Neuronal stem cell (in vitro differentiated cells): ENCODE measurements around the gene PCSK5.
"Not testable (repeated sequence)": the region's sequence is repeated elsewhere in the genome, so short reads cannot be mapped to it uniquely, and the experiment has no call there.

Source experiments
- DNase-seq: peaks from one replicate; pipeline ENCODE4 v3.0.0-alpha.2; 2013; ENCODE audit warnings: low spot score
- H2AFZ ChIP-seq: one replicate; pipeline ENCODE4 v1.6.1; 2013; ENCODE audit warnings: mild to moderate bottlenecking, low read length, inconsistent platforms
- H2AK5ac ChIP-seq: 2 replicates; pipeline ENCODE4 v1.6.1; 2013; ENCODE audit warnings: low read depth, mild to moderate bottlenecking, inconsistent platforms, low read length, moderate library complexity, mixed read lengths
- H2BK120ac ChIP-seq: 2 replicates; pipeline ENCODE4 v1.6.1; 2013; ENCODE audit warnings: low read depth, mild to moderate bottlenecking, inconsistent platforms, low read length, moderate library complexity, mixed read lengths
- H2BK12ac ChIP-seq: one replicate; pipeline ENCODE4 v1.6.1; 2013; ENCODE audit warnings: low read length, inconsistent platforms
- H2BK15ac ChIP-seq: 2 replicates; pipeline ENCODE4 v1.6.1; 2013; ENCODE audit warnings: mild to moderate bottlenecking, low read length, inconsistent platforms, mixed read lengths
- H2BK5ac ChIP-seq: one replicate; pipeline ENCODE4 v1.6.1; 2013; ENCODE audit warnings: inconsistent platforms, mild to moderate bottlenecking, low read length, moderate library complexity
- H3K14ac ChIP-seq: one replicate; pipeline ENCODE4 v1.6.1; 2013; ENCODE audit warnings: low read length, inconsistent platforms
- H3K18ac ChIP-seq: 2 replicates; pipeline ENCODE4 v1.6.1; 2013; ENCODE audit warnings: low read length, inconsistent platforms
- H3K23ac ChIP-seq: 2 replicates; pipeline ENCODE4 v1.6.1; 2013; ENCODE audit warnings: low read depth, mild to moderate bottlenecking, mixed read lengths, low read length, inconsistent platforms; ENCODE audit not compliant: poor library complexity
- H3K27ac ChIP-seq: replicated peaks from 3 replicates; pipeline ENCODE4 v1.5.1; 2013; ENCODE audit warnings: low read length, inconsistent platforms
- H3K27me3 ChIP-seq, 3 experiments: 2 replicates each; pipeline ENCODE4 v1.6.1; 2013; ENCODE audit warnings: low read length in 3 of 3, mild to moderate bottlenecking in 2 of 3, inconsistent platforms in 1 of 3, low read depth in 1 of 3, mixed read lengths in 1 of 3, moderate library complexity in 1 of 3; ENCODE audit not compliant: control insufficient read depth in 3 of 3, insufficient read depth in 3 of 3
- H3K36me3 ChIP-seq, 2 donors: replicated peaks in 1 of 2; 2 replicates each; pipeline ENCODE4 v1.6.1; 2013; ENCODE audit warnings: low read length in 2 of 2; ENCODE audit not compliant: control insufficient read depth in 2 of 2, insufficient read depth in 2 of 2
- H3K4ac ChIP-seq: 2 replicates; pipeline ENCODE4 v1.6.1; 2013; ENCODE audit warnings: inconsistent platforms, mild to moderate bottlenecking, low read length, moderate library complexity
- H3K4me1 ChIP-seq, 2 donors: 1 replicate in 1 of 2; 2 replicates in 1 of 2; pipeline ENCODE4 v1.6.1; 2013; ENCODE audit warnings: low read length in 2 of 2, low read depth in 1 of 2; ENCODE audit not compliant: control insufficient read depth in 2 of 2, insufficient read depth in 1 of 2
- H3K4me2 ChIP-seq: one replicate; pipeline ENCODE4 v1.6.1; 2013; ENCODE audit warnings: mild to moderate bottlenecking, low read length, inconsistent platforms; ENCODE audit not compliant: insufficient read depth, poor library complexity, severe bottlenecking
- H3K4me3 ChIP-seq, 2 donors: 2 replicates each; pipeline ENCODE4 v1.5.1; 2013; ENCODE audit warnings: low read length in 2 of 2, mild to moderate bottlenecking in 2 of 2, inconsistent platforms in 1 of 2, moderate library complexity in 1 of 2
- H3K79me1 ChIP-seq: one replicate; pipeline ENCODE4 v1.6.1; 2013; ENCODE audit warnings: low read depth, mild to moderate bottlenecking, inconsistent platforms, low read length, moderate library complexity
- H3K9ac ChIP-seq: one replicate; pipeline ENCODE4 v1.6.1; 2013; ENCODE audit warnings: mild to moderate bottlenecking, low read depth, low read length, inconsistent platforms; ENCODE audit not compliant: poor library complexity
- H3K9me3 ChIP-seq, 2 donors: replicated peaks in 1 of 2; 2 replicates each; pipeline versions ENCODE3 to v1.6.1; 2013; ENCODE audit warnings: low read length in 2 of 2, mild to moderate bottlenecking in 2 of 2, inconsistent platforms in 1 of 2, low read depth in 1 of 2, mixed read lengths in 1 of 2, moderate library complexity in 1 of 2; ENCODE audit not compliant: control insufficient read depth in 2 of 2, insufficient read depth in 1 of 2
- H4K8ac ChIP-seq: one replicate; pipeline ENCODE4 v1.6.1; 2013; ENCODE audit warnings: low read depth, mild to moderate bottlenecking, inconsistent platforms, low read length, moderate library complexity
- H4K91ac ChIP-seq: one replicate; pipeline ENCODE4 v1.6.1; 2013; ENCODE audit warnings: low read length, low read depth, mild to moderate bottlenecking, inconsistent platforms; ENCODE audit not compliant: poor library complexity
- WGBS, 2 donors: extraction: QIAGEN DNeasy Blood & Tissue Kit; methylation state at CpG; one replicate each; pipeline ENCODE4 v1.1.7; 2013; ENCODE audit warnings: missing lambda C conversion rate in 2 of 2, mixed read lengths in 1 of 2; ENCODE audit not compliant: insufficient read length in 2 of 2, insufficient replicate concordance in 1 of 2; ENCODE audit errors: extremely low coverage in 2 of 2; 5-methylcytosine and 5-hydroxymethylcytosine counted together

Gene PCSK5

GRCh38 chr9:76067696-76068095, 177.2 kb downstream of the PCSK5 start:
- Histone ChIP-seq H2BK12ac (no peak overlapping the region), H2BK120ac (no peak overlapping the region), H3K27me3 (no peaks in the 10 kb centered on the region), H3K36me3 (peaks cover 0 to 2% of the 10 kb centered on the region in 2 donors), H3K4me1 (peaks cover 0 to 2% of the 10 kb centered on the region in 2 donors), H3K4me2 (no peak overlapping the region), H3K79me1 (no peaks in the 10 kb centered on the region), H2AFZ (no peak overlapping the region), H2AK5ac (no peak overlapping the region), H4K8ac (no peak overlapping the region), H3K9ac (no peak overlapping the region), H2BK15ac (no peak overlapping the region), H2BK5ac (no peak overlapping the region), H3K23ac (no peak overlapping the region), H3K14ac (no peak overlapping the region), H3K9me3 (peaks cover 0 to 2% of the 10 kb centered on the region in 2 donors), H3K18ac (no peak overlapping the region), H4K91ac (no peak overlapping the region), H3K4me3 (no peak overlapping the region), H3K4ac (no peak overlapping the region), H3K27ac (no peak overlapping the region)
- no peak for DNase-seq
- no CpG with 5 or more reads among the region's 11 CpGs for WGBS, 2 donors

DNA sequence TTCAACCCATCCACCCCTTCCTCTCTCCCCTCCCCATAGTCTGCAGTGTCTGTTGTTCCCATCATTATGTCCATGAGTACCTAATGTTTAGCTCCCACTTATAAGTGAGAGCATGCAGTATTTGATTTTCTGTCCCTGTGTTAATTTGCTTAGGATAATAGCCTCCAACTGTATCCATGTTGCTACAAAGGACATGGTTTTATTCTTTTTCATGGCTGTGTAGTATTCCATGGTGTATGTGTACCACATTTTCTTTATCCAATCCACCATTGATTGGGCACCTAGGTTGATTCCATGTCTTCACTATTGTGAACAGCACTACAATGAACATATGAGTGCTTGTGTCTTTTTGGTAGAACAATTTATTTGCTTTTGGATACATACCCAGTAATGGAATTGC, 187.1 kb downstream of the PCSK5 start:
- Histone ChIP-seq H3K9me3 (peaks cover 3 to 4% of the 10 kb centered on the region in 2 donors), H2BK12ac (no peak overlapping the region), H2AFZ (no peak overlapping the region), H3K23ac (no peak overlapping the region), H3K18ac (no peak overlapping the region), H2AK5ac (no peak overlapping the region), H4K91ac (no peak overlapping the region), H3K4me1 (no peaks in the 10 kb centered on the region), H3K27me3 (no peaks in the 10 kb centered on the region), H2BK5ac (no peak overlapping the region), H3K27ac (no peak overlapping the region), H2BK15ac (no peak overlapping the region), H2BK120ac (no peak overlapping the region), H3K14ac (no peak overlapping the region), H3K79me1 (no peaks in the 10 kb centered on the region), H3K9ac (no peak overlapping the region), H3K4me2 (no peak overlapping the region), H4K8ac (no peak overlapping the region), H3K4me3 (no peak overlapping the region), H3K36me3 (peaks cover 0 to 6% of the 10 kb centered on the region in 2 donors), H3K4ac (no peak overlapping the region)
- DNase-seq: no peak

- H2AK5ac ChIP-seq, H2BK120ac ChIP-seq, H3K4me3 ChIP-seq, H4K8ac ChIP-seq, H3K9me3 ChIP-seq, H2BK15ac ChIP-seq, H2BK5ac ChIP-seq, H3K4me1 ChIP-seq, H3K79me1 ChIP-seq, H3K4me2 ChIP-seq, H2BK12ac ChIP-seq, H3K27me3 ChIP-seq, H3K23ac ChIP-seq, H2AFZ ChIP-seq, H3K14ac ChIP-seq, H3K36me3 ChIP-seq, DNase-seq, H3K18ac ChIP-seq, H3K27ac ChIP-seq, H3K9ac ChIP-seq, H4K91ac ChIP-seq, H3K4ac ChIP-seq: not testable (repeated sequence)
- no CpG with 5 or more reads among the region's 5 CpGs for WGBS, 2 donors
Measured at GRCh38 chr9:76081281-76081680, 190.8 kb downstream of the PCSK5 start.

GRCh38 chr9:76082057-76082456, 191.6 kb downstream of the PCSK5 start:
- no peak overlapping the region for H3K4me3 ChIP-seq
- peaks cover 0 to 3% of the 10 kb centered on the region in 2 donors for H3K36me3 ChIP-seq
- no peak overlapping the region for H3K14ac ChIP-seq
- H3K9me3 ChIP-seq: peaks cover 3 to 4% of the 10 kb centered on the region in 2 donors
- H3K4me2 ChIP-seq: no peak overlapping the region
- H3K23ac ChIP-seq: no peak overlapping the region
- H4K91ac ChIP-seq: no peak overlapping the region
- H2BK15ac ChIP-seq: no peak overlapping the region
- no peak overlapping the region for H2AFZ ChIP-seq
- no peak overlapping the region for H2BK120ac ChIP-seq
- H3K27ac ChIP-seq: no peak overlapping the region
- H3K9ac ChIP-seq: no peak overlapping the region
- no peak overlapping the region for H3K18ac ChIP-seq
- no peaks in the 10 kb centered on the region for H3K27me3 ChIP-seq
- H2AK5ac ChIP-seq: no peak overlapping the region
- no peaks in the 10 kb centered on the region for H3K4me1 ChIP-seq
- H2BK5ac ChIP-seq: no peak overlapping the region
- H3K4ac ChIP-seq: no peak overlapping the region
- H4K8ac ChIP-seq: no peak overlapping the region
- DNase-seq: no peak
- H3K79me1 ChIP-seq: no peaks in the 10 kb centered on the region
- H2BK12ac ChIP-seq: no peak overlapping the region
